Cardiac fibroblast (primary cell): ENCODE results near the gene USP9X.
A peak's percentile ranks its signal among the peaks of the same experiment; 100 is the strongest.
"Not testable (repeated sequence)": the region's sequence is repeated elsewhere in the genome, so short reads cannot be mapped to it uniquely, and the experiment has no call there.

Experiments
- DNase-seq, 2 donors: peaks; one replicate each; pipeline versions ENCODE4 v3.0.0 to v3.0.0-alpha.2; 2010; ENCODE audit warnings: low read depth in 2 of 2
- H3K4me3 ChIP-seq, 2 donors: replicated peaks in 1 of 2; 1 replicate in 1 of 2; 2 replicates in 1 of 2; pipeline ENCODE4 v1.5.1; 2011; ENCODE audit warnings: low read depth in 2 of 2, low read length in 2 of 2, mild to moderate bottlenecking in 2 of 2, moderate library complexity in 1 of 2
- TF ChIP-seq, protein P1 (sequence below): IDR thresholded peaks from one replicate; pipeline ENCODE4 v1.5.1; 2011; ENCODE audit warnings: low read depth, mild to moderate bottlenecking, low read length, inconsistent platforms

Gene USP9X

DNA sequence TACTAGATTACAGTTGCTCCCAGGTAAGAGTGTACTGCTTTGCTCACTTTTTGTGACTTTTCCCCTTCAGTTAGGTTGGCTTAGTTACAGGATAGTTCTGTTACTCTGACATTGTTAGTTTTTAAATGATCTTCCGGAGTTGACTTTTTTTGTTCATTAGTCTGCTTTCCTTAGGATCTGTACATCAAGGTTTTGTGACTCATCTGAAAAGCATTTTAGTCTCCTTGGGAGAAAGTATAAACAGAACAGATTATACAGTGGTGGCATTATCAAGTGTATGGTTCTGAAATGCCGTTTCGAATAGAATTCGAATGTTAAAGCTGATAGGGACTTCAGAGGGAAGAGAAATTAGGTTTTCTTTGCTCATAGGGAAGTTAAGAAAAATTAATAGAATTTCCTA is 63.3 kb downstream of the USP9X start:
- no peak overlapping the region for H3K4me3 ChIP-seq
- TF ChIP-seq, protein P1, sequence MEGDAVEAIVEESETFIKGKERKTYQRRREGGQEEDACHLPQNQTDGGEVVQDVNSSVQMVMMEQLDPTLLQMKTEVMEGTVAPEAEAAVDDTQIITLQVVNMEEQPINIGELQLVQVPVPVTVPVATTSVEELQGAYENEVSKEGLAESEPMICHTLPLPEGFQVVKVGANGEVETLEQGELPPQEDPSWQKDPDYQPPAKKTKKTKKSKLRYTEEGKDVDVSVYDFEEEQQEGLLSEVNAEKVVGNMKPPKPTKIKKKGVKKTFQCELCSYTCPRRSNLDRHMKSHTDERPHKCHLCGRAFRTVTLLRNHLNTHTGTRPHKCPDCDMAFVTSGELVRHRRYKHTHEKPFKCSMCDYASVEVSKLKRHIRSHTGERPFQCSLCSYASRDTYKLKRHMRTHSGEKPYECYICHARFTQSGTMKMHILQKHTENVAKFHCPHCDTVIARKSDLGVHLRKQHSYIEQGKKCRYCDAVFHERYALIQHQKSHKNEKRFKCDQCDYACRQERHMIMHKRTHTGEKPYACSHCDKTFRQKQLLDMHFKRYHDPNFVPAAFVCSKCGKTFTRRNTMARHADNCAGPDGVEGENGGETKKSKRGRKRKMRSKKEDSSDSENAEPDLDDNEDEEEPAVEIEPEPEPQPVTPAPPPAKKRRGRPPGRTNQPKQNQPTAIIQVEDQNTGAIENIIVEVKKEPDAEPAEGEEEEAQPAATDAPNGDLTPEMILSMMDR, result no peak
- DNase-seq, result peak; percentile 52 to 64

DNA sequence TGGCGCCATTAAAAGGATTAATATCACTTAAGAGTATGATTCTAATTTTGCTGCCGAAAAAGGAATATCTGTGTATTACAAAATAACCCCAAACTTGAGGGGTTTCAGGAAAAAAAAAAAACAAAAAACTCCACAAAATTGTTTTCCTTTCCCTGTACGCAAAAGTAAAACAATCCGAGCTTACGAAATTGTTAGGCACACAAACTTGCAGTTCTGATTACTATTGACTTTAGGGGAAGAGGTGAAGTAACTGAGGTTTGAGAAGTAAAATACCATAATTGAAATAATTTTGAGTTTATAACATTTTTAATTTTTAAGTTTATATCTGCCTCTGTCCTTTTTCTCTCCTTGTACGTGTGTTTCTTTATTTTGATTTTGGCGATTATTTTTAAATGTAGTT is 64.8 kb downstream of the USP9X start:
- no peak overlapping the region for H3K4me3 ChIP-seq
- TF ChIP-seq, protein P1, result no peak

GRCh38 chrX:41151726-41152125 is 66.5 kb downstream of the USP9X start:
- not testable (repeated sequence) for DNase-seq, H3K4me3 ChIP-seq

More for the DNA sequence above, 64.8 kb downstream of the USP9X start:
- DNase-seq, result no peak

DNA sequence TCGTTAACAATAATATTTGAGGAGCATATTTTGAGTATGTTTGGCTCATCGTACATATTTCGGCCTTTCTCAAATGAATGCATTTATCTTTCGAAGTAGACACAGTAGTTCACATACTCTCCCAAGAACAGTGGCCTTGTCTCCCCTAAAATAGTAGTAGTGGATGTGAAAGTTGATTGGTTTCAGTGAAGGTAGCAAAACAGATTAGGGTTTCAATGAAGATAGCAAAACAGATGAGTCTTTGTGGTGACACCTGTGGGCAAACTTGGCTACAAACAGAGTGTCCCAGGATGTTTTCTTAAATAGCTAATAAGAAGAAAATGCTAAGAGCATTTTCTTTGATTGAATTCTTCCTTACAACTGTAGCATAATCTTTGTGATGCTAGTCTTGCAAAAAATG is 67.0 kb downstream of the USP9X start:
- no peak for DNase-seq
- no peak overlapping the region for H3K4me3 ChIP-seq

GRCh38 chrX:41153448-41153847 is 68.2 kb downstream of the USP9X start:
- TF ChIP-seq, protein P1, result no peak
- peak in 1 of 2 donors; percentile 21 for DNase-seq
- no peak overlapping the region for H3K4me3 ChIP-seq

More for the DNA sequence above, 67.0 kb downstream of the USP9X start:
- TF ChIP-seq, protein P1, result no peak

DNA sequence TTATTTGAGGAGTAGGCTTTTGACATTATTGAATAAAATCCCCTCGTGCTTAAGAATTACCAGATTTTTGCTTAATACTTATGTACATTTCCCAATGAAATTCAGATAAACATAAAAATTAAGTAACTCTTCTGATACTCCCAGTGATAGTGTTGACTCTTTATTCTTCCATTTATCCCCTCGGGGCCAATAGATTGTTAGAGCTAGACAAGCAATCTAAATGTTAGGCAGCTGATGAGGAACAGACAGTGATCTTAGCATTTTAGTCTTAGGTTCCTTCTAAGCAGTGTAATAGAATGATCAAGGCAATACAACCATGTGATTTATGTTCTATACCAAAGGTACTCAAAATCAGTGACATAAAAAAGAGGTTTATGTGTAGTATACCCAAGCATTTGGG is 68.7 kb downstream of the USP9X start:
- no peak overlapping the region for H3K4me3 ChIP-seq
- DNase-seq, result no peak
- TF ChIP-seq, protein P1, result no peak

DNA sequence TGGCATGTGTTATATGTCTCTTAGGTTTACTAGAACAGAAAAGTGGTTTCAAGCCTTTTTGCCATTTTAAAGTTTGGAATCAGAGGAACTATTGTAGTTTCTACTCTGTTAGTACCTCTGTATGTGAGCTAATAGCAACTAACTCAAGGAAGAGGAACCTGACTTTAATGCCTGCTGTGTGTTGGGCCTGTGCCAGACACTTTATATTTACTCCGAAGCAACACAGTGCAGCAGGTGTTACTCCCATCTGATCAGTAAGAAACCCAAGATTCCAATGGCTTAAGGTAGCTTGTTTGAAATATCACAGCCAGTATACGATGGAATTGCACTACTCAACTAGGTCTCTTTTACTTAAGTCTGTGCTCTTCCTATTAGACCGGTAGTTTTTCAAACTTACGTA is 79.2 kb downstream of the USP9X start:
- TF ChIP-seq, protein P1, result no peak
- no peak for DNase-seq
- no peak overlapping the region for H3K4me3 ChIP-seq
